SK-N-DZ (cell line): Measurements from ENCODE around the gene PAFAH1B1. TPM values are rescaled to one million over a fixed set of nuclear protein-coding genes. Genes with fewer than 3 reads are reported as not detected.
A peak's percentile ranks its signal among the peaks of the same experiment; 100 is the strongest.
"Not testable (repeated sequence)": the region's sequence is repeated elsewhere in the genome, so short reads cannot be mapped to it uniquely, and the experiment has no call there.

ENCODE experiments used
- DNase-seq: peaks from one replicate; pipeline ENCODE4 v3.0.0-alpha.2; 2015; ENCODE audit warnings: low spot score
- polyA plus RNA-seq, 2 experiments: library from polyadenylated mRNA; depleted of rRNA; stranded (reverse); fragments of >200 nt; gene quantifications; 2 replicates each; pipeline ENCODE4 v1.2.3, GENCODE V29; 2014

Gene PAFAH1B1
- 69.7 and 74.1 TPM in 2 replicates for polyA plus RNA-seq (2014; cell fraction: cytosol; rRNA removed)
- polyA plus RNA-seq (2014; cell fraction: nucleus; rRNA removed), result 65.8 and 89.7 TPM in 2 replicates

- peak; percentile 93 for DNase-seq
These were observed at the start of gene PAFAH1B1 for GRCh38 chr17:2592971-2593820. Gene PAFAH1B1 (plus strand): TSS chr17:2593654. CDS start chr17:2638289, 44,635 bp downstream.

GRCh38 chr17:2545393-2545792 lies 48.1 kb upstream of the PAFAH1B1 start:
- no peak for DNase-seq

GRCh38 chr17:2547176-2547575 lies 46.3 kb upstream of the PAFAH1B1 start:
- no peak for DNase-seq

- DNase-seq, result not testable (repeated sequence)
These were observed 45.4 kb upstream of the PAFAH1B1 start for GRCh38 chr17:2548026-2548425.

- no peak for DNase-seq
These were observed 43.9 kb upstream of the PAFAH1B1 start for GRCh38 chr17:2549392-2550211.

GRCh38 chr17:2551493-2551892 lies 42.0 kb upstream of the PAFAH1B1 start:
- DNase-seq, result no peak

GRCh38 chr17:2551928-2552327 lies 41.5 kb upstream of the PAFAH1B1 start:
- DNase-seq, result no peak

- DNase-seq, result no peak
These were observed 32.8 kb upstream of the PAFAH1B1 start for GRCh38 chr17:2560658-2561057.

- DNase-seq, result no peak
These were observed 31.1 kb upstream of the PAFAH1B1 start for GRCh38 chr17:2562162-2562858.

GRCh38 chr17:2563061-2563460 lies 30.4 kb upstream of the PAFAH1B1 start:
- peak; percentile 69 for DNase-seq

GRCh38 chr17:2563543-2563942 lies 29.9 kb upstream of the PAFAH1B1 start:
- DNase-seq, result no peak

GRCh38 chr17:2564877-2565276 lies 28.6 kb upstream of the PAFAH1B1 start:
- no peak for DNase-seq

GRCh38 chr17:2566056-2566455 lies 27.4 kb upstream of the PAFAH1B1 start:
- DNase-seq, result no peak

GRCh38 chr17:2571523-2572303 lies 21.7 kb upstream of the PAFAH1B1 start:
- DNase-seq, result no peak

GRCh38 chr17:2572304-2572609 lies 21.2 kb upstream of the PAFAH1B1 start:
- not testable (repeated sequence) for DNase-seq

- DNase-seq, result no peak
These were observed 13.3 kb upstream of the PAFAH1B1 start for GRCh38 chr17:2580151-2580550.

GRCh38 chr17:2580661-2581060 lies 12.8 kb upstream of the PAFAH1B1 start:
- DNase-seq, result no peak

- no peak for DNase-seq
These were observed 11.0 kb upstream of the PAFAH1B1 start for GRCh38 chr17:2582493-2582892.

GRCh38 chr17:2591040-2591640 lies 2.3 kb upstream of the PAFAH1B1 start:
- no peak for DNase-seq

- DNase-seq, result peak; percentile 82
These were observed 617 bp downstream of the PAFAH1B1 start for GRCh38 chr17:2593821-2594721.
